OCI-LY7 (cell line): ENCODE data around the gene RBM19. TPM values are rescaled to one million over a fixed set of nuclear protein-coding genes. Genes with fewer than 3 reads are reported as not detected.

Source experiments
- BruUV-seq: library from RNA; stranded (reverse); fragments of 400-500 nt; replicated peaks from 2 replicates; lab custom pipeline; 2021; lab: Mats Ljungman, UMichigan
- CTCF ChIA-PET: fragments of 300-600 bp; sonication (Branson Sonifier 250); formaldehyde crosslinking; loops from one replicate; lab custom pipeline; 2022; ENCODE audit warnings: antibody characterized with exemption; ENCODE audit not compliant: unreplicated experiment; lab: Charles Lee
- POLR2A ChIA-PET: fragments of 300-600 bp; sonication (Branson Sonifier 250); formaldehyde crosslinking; loops from one replicate; lab custom pipeline; 2022; ENCODE audit warnings: antibody characterized with exemption; lab: Charles Lee
- DNase-seq: peaks from one replicate; pipeline ENCODE4 v3.0.0-alpha.2; 2015; ENCODE audit warnings: low spot score
- H2AFZ ChIP-seq: fragments of 200-600 bp; sonication (generic), shearing (Covaris generic); 2 replicates; pipeline ENCODE4 v1.6.1; 2014; ENCODE audit warnings: mild to moderate bottlenecking, antibody characterized with exemption, low read length, moderate library complexity
- H3K27ac ChIP-seq: fragments of 200-600 bp; sonication (generic); 2 replicates; pipeline ENCODE4 v1.5.1; 2014; ENCODE audit warnings: mixed run types, low read depth, mild to moderate bottlenecking, moderate library complexity, low read length, inconsistent platforms; ENCODE audit not compliant: poor library complexity, severe bottlenecking
- H3K36me3 ChIP-seq: fragments of 200-600 bp; sonication (generic); 2 replicates; pipeline ENCODE4 v1.6.1; 2014; ENCODE audit warnings: mild to moderate bottlenecking, antibody characterized with exemption, low read length, moderate library complexity, mixed read lengths; ENCODE audit not compliant: insufficient read depth
- H3K4me1 ChIP-seq: fragments of 200-600 bp; sonication (generic); 2 replicates; pipeline ENCODE4 v1.5.1; 2014; ENCODE audit warnings: mild to moderate bottlenecking, low read length; ENCODE audit not compliant: insufficient read depth, poor library complexity, severe bottlenecking
- H3K4me2 ChIP-seq: fragments of 200-600 bp; sonication (generic); 2 replicates; pipeline ENCODE4 v1.6.1; 2014; ENCODE audit warnings: mild to moderate bottlenecking, low read length
- H3K4me3 ChIP-seq: fragments of 200-600 bp; sonication (generic); 2 replicates; pipeline ENCODE4 v1.5.1; 2014; ENCODE audit warnings: mild to moderate bottlenecking, low read depth, low read length; ENCODE audit not compliant: poor library complexity, severe bottlenecking
- H3K79me2 ChIP-seq: fragments of 200-600 bp; sonication (generic); 2 replicates; pipeline ENCODE4 v1.6.1; 2016; ENCODE audit warnings: low read depth, mild to moderate bottlenecking, low read length, moderate library complexity, mixed read lengths; ENCODE audit not compliant: insufficient read depth
- H3K9me2 ChIP-seq: fragments of 200-600 bp; sonication (generic); 2 replicates; pipeline ENCODE4 v1.6.1; 2016; ENCODE audit warnings: mild to moderate bottlenecking, low read length, mixed read lengths; ENCODE audit not compliant: insufficient read depth
- H3K9me3 ChIP-seq: fragments of 200-600 bp; sonication (generic); 2 replicates; pipeline ENCODE4 v1.6.1; 2014; ENCODE audit warnings: mild to moderate bottlenecking, mixed run types, low read length, mixed read lengths
- H4K20me1 ChIP-seq: fragments of 200-600 bp; sonication (generic); 2 replicates; pipeline ENCODE4 v1.6.1; 2014; ENCODE audit warnings: mild to moderate bottlenecking, antibody characterized with exemption, low read length, moderate library complexity, mixed read lengths; ENCODE audit not compliant: insufficient read depth
- EZH2phosphoT487 ChIP-seq: fragments of 200-600 bp; sonication (generic); IDR thresholded peaks from 2 replicates; pipeline ENCODE4 v1.6.1; 2018; ENCODE audit warnings: low read depth, borderline replicate concordance, mild to moderate bottlenecking, mixed run types, antibody characterized with exemption, low read length, moderate library complexity, mixed read lengths
- intact Hi-C: fragments of 100-400 bp; cut with micrococcal nuclease; formaldehyde crosslinking; loops from one replicate; pipeline ENCODE4 v1.10.0; 2022; ENCODE audit not compliant: unreplicated experiment
- total RNA-seq, 2 experiments: library from RNA; depleted of rRNA in 1 of 2; stranded (reverse); fragments of >200 nt in 1 of 2; shearing (Covaris generic) in 1 of 2; gene quantifications; 2 replicates each; pipeline ENCODE4 v1.2.3, GENCODE V29; 2014 to 2022
- TF ChIP-seq, protein P1 (sequence below): fragments of 200-600 bp; sonication (generic); conservative IDR thresholded peaks from 2 replicates; pipeline ENCODE4 v1.5.1; 2014; ENCODE audit warnings: mild to moderate bottlenecking, antibody characterized with exemption, low read length, moderate library complexity, mixed read lengths

The RBM19 gene
- total RNA-seq, 2 experiments from 2014 or later: 37.8 to 46.2 TPM

DNA sequence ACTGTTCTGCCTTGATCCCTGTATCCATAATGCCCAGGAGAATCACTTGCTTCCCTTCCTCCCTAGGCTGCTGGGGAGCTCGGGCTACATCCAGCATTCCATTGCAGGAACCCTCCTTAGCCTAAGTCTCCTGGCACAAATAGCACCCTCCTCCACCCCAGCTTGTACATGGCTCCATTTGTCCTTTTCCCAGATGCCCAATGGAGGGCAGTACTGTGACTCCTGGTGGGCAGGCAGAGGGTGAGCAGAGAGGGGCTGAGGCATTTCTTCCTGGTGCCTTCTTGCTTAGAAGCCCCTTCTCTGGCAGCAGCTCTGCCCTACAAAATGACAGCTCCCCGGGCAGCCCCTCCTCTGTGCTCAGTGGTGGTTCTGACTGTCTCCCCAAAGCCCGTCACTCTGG lies 86.5 kb downstream of the RBM19 start:
- Histone ChIP-seq H3K9me2 (no peaks in the 10 kb centered on the region), H2AFZ (no peak overlapping the region), H3K4me3 (no peak overlapping the region), H3K36me3 (0 out of 2 replicates have a peak, but pooled peaks cover 4% of the 10 kb centered on the region), H3K4me2 (no peak overlapping the region), H3K79me2 (no peaks in the 10 kb centered on the region), H3K9me3 (no peaks in the 10 kb centered on the region), H3K4me1 (no peaks in the 10 kb centered on the region), H4K20me1 (no peaks in the 10 kb centered on the region), H3K27ac (no peak overlapping the region)
- TF ChIP-seq EZH2phosphoT487: no peak
- TF ChIP-seq, protein P1, sequence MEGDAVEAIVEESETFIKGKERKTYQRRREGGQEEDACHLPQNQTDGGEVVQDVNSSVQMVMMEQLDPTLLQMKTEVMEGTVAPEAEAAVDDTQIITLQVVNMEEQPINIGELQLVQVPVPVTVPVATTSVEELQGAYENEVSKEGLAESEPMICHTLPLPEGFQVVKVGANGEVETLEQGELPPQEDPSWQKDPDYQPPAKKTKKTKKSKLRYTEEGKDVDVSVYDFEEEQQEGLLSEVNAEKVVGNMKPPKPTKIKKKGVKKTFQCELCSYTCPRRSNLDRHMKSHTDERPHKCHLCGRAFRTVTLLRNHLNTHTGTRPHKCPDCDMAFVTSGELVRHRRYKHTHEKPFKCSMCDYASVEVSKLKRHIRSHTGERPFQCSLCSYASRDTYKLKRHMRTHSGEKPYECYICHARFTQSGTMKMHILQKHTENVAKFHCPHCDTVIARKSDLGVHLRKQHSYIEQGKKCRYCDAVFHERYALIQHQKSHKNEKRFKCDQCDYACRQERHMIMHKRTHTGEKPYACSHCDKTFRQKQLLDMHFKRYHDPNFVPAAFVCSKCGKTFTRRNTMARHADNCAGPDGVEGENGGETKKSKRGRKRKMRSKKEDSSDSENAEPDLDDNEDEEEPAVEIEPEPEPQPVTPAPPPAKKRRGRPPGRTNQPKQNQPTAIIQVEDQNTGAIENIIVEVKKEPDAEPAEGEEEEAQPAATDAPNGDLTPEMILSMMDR: no peak
- POLR2A ChIA-PET: interaction anchor here (0.6 kb wide), 1 partner anchor 189 kb away, joined by 3 read pairs; no protein-coding TSS in a partner anchor
- no TSS peak for BruUV-seq
- CTCF ChIA-PET: no interaction called here
- intact Hi-C loops: no loop called here
- no peak for DNase-seq

DNA sequence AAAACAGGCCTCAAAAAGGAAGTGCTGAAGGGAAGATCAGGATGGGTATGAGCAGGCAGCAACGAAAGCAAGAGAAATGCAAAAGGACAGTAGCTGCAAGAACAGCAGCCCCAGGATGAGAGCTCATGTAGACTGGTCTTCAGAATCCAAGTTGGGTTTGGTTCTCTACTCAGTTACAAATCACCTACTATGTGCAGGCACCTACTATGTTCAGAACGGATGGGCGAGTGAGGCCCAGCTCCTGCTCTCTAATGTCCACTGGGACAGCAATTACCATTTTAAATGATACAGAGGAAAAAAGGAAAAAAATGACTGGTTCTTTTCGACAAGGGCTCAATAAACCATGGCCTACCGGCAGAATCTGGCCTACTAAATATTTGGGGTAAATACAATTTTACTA lies 88.5 kb downstream of the RBM19 start:
- Histone ChIP-seq H3K36me3 (no peaks in the 10 kb centered on the region), H3K79me2 (no peaks in the 10 kb centered on the region), H3K4me1 (no peaks in the 10 kb centered on the region), H3K27ac (no peak overlapping the region), H3K4me3 (no peak overlapping the region), H3K9me3 (no peaks in the 10 kb centered on the region), H3K4me2 (no peak overlapping the region), H4K20me1 (no peaks in the 10 kb centered on the region), H3K9me2 (no peaks in the 10 kb centered on the region), H2AFZ (no peak overlapping the region)
- ChIA-PET CTCF (no interaction called here), POLR2A (no interaction called here)
- BruUV-seq: no TSS peak
- TF ChIP-seq EZH2phosphoT487: no peak
- TF ChIP-seq, protein P1: no peak
- intact Hi-C loops: no loop called here
- DNase-seq: no peak

DNA sequence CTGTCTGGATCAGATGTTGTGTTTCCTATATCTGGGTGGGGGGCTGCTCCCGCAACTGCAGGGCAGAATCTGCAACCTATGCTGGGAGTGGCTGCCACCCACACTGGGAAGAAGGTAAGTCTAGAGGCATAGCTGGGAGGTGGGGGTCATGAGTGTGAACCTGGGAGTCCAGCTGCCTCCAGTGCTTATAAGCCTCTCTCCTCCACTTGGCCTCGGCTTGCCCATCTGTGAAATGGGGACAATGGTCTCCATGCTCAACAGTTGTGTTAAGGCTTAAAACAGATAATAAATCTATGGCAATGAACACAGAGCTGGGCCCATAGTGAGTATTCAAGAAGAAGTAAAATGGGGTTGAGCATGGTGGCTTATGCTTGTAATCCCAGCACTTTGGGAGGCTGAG lies 90.0 kb downstream of the RBM19 start:
- CTCF ChIA-PET: no interaction called here
- TF ChIP-seq, protein P1: no peak
- TF ChIP-seq EZH2phosphoT487: no peak
- H3K9me3 ChIP-seq: no peaks in the 10 kb centered on the region
- BruUV-seq: no TSS peak
- no peaks in the 10 kb centered on the region for H3K4me1 ChIP-seq
- H3K4me3 ChIP-seq: no peak overlapping the region
- no peaks in the 10 kb centered on the region for H4K20me1 ChIP-seq
- no peaks in the 10 kb centered on the region for H3K79me2 ChIP-seq
- POLR2A ChIA-PET: no interaction called here
- H3K9me2 ChIP-seq: no peaks in the 10 kb centered on the region
- intact Hi-C loops: no loop called here
- H2AFZ ChIP-seq: no peak overlapping the region
- no peak overlapping the region for H3K4me2 ChIP-seq
- no peak overlapping the region for H3K27ac ChIP-seq
- H3K36me3 ChIP-seq: no peaks in the 10 kb centered on the region
- DNase-seq: no peak
